MM.1S (cell line): Measurements from ENCODE around the gene DNAJB9.

Source experiments
- DNase-seq: peaks from one replicate; pipeline ENCODE4 v3.0.0-alpha.2; 2015
- H2AFZ ChIP-seq: fragments of 300-600 bp; sonication (generic); 2 replicates; pipeline ENCODE4 v1.6.0; 2016; ENCODE audit warnings: antibody characterized with exemption, low read length
- H3F3A ChIP-seq: fragments of 300-600 bp; sonication (generic); 2 replicates; pipeline ENCODE4 v1.6.1; 2016; ENCODE audit warnings: mild to moderate bottlenecking, antibody characterized with exemption, low read length, moderate library complexity, mixed read lengths; ENCODE audit not compliant: insufficient read depth
- H3K27ac ChIP-seq: fragments of 300-600 bp; sonication (generic); 2 replicates; pipeline ENCODE4 v1.5.1; 2016; ENCODE audit warnings: mild to moderate bottlenecking, low read length
- H3K27me3 ChIP-seq: fragments of 300-600 bp; sonication (generic); replicated peaks from 2 replicates; pipeline ENCODE4 v1.6.0; 2016; ENCODE audit warnings: low read length; ENCODE audit not compliant: insufficient read depth
- H3K36me3 ChIP-seq: fragments of 300-600 bp; sonication (generic); replicated peaks from 2 replicates; pipeline ENCODE4 v1.6.1; 2016; ENCODE audit warnings: mild to moderate bottlenecking, low read length, mixed read lengths; ENCODE audit not compliant: insufficient read depth
- H3K4me1 ChIP-seq: fragments of 300-600 bp; sonication (generic); 2 replicates; pipeline ENCODE4 v1.6.1; 2016; ENCODE audit warnings: low read length, mixed read lengths
- H3K4me2 ChIP-seq: fragments of 300-600 bp; sonication (generic); 2 replicates; pipeline ENCODE4 v1.6.0; 2016; ENCODE audit warnings: low read depth, low read length
- H3K4me3 ChIP-seq: fragments of 300-600 bp; sonication (generic); 2 replicates; pipeline ENCODE4 v1.5.1; 2016; ENCODE audit warnings: low read length, mixed read lengths
- H3K79me2 ChIP-seq: fragments of 300-600 bp; sonication (generic); 2 replicates; pipeline ENCODE4 v1.6.1; 2016; ENCODE audit warnings: mixed run types, low read length, mixed read lengths
- H3K9ac ChIP-seq: fragments of 300-600 bp; sonication (generic); 2 replicates; pipeline ENCODE4 v1.6.1; 2016; ENCODE audit warnings: low read length, mixed read lengths
- H3K9me2 ChIP-seq: fragments of 300-600 bp; sonication (generic); replicated peaks from 2 replicates; pipeline ENCODE4 v1.6.1; 2016; ENCODE audit warnings: mild to moderate bottlenecking, low read length, mixed read lengths; ENCODE audit not compliant: insufficient read depth
- H3K9me3 ChIP-seq: fragments of 300-600 bp; sonication (generic); replicated peaks from 2 replicates; pipeline ENCODE4 v1.6.1; 2016; ENCODE audit warnings: mild to moderate bottlenecking, low read length, mixed read lengths; ENCODE audit not compliant: insufficient read depth
- H4K20me1 ChIP-seq: fragments of 300-600 bp; sonication (generic); 2 replicates; pipeline ENCODE4 v1.6.1; 2016; ENCODE audit warnings: mild to moderate bottlenecking, low read length, moderate library complexity, mixed read lengths; ENCODE audit not compliant: insufficient read depth
- CTCF ChIP-seq: fragments of 300-600 bp; sonication (generic); IDR thresholded peaks from 2 replicates; pipeline ENCODE4 v1.5.1; 2016; ENCODE audit warnings: antibody characterized with exemption, low read length, mixed read lengths
- EZH2 ChIP-seq: fragments of 300-600 bp; sonication (generic); optimal IDR thresholded peaks from 2 replicates; pipeline ENCODE3; 2017; ENCODE audit warnings: low read depth, mild to moderate bottlenecking, antibody characterized with exemption, low read length, mixed read lengths
- EZH2phosphoT487 ChIP-seq: fragments of 300-600 bp; sonication (generic); IDR thresholded peaks from 2 replicates; pipeline ENCODE4 v1.6.1; 2018; ENCODE audit warnings: antibody characterized with exemption, low read length

Gene DNAJB9

GRCh38 chr7:108568801-108569380, 783 bp upstream of the DNAJB9 start:
- no peak for DNase-seq
- no peaks in the 10 kb centered on the region for H3K9me2 ChIP-seq
- peak overlapping the region; percentile 98 for H3K9ac ChIP-seq
- H4K20me1 ChIP-seq = peaks cover 20% of the 10 kb centered on the region; the same call in 1 of the 2 replicates
- TF ChIP-seq EZH2 (no peak), EZH2phosphoT487 (no peak), CTCF (no peak)
- peaks cover 84% of the 10 kb centered on the region for H3K79me2 ChIP-seq
- peaks cover 36% of the 10 kb centered on the region; the same call in 1 of the 2 replicates for H3K36me3 ChIP-seq
- peaks cover 19% of the 10 kb centered on the region for H3F3A ChIP-seq
- peak overlapping the region; percentile 63 for H2AFZ ChIP-seq
- H3K4me2 ChIP-seq = peak overlapping the region; percentile 80
- peaks cover 29% of the 10 kb centered on the region for H3K4me1 ChIP-seq
- peak overlapping the region; percentile 95 for H3K27ac ChIP-seq
- H3K4me3 ChIP-seq = peak overlapping the region; percentile 97
- no peaks in the 10 kb centered on the region for H3K27me3 ChIP-seq
- no peaks in the 10 kb centered on the region for H3K9me3 ChIP-seq

GRCh38 chr7:108570146-108570755, 577 bp downstream of the DNAJB9 start:
- no peaks in the 10 kb centered on the region for H3K9me2 ChIP-seq
- peaks cover 42% of the 10 kb centered on the region; the same call in 1 of the 2 replicates for H3K36me3 ChIP-seq
- H3K27ac ChIP-seq = peak overlapping the region; percentile 95
- peak overlapping the region; percentile 98 for H3K9ac ChIP-seq
- H3K27me3 ChIP-seq = no peaks in the 10 kb centered on the region
- peak overlapping the region; percentile 97 for H3K4me3 ChIP-seq
- no peaks in the 10 kb centered on the region for H3K9me3 ChIP-seq
- peak overlapping the region; percentile 85 for H3K4me2 ChIP-seq
- peak overlapping the region; percentile 39 for H2AFZ ChIP-seq
- TF ChIP-seq EZH2 (no peak), EZH2phosphoT487 (no peak), CTCF (no peak)
- peaks cover 19% of the 10 kb centered on the region for H3F3A ChIP-seq
- peaks cover 21% of the 10 kb centered on the region; the same call in 1 of the 2 replicates for H4K20me1 ChIP-seq
- DNase-seq = peak; percentile 77
- peaks cover 92% of the 10 kb centered on the region for H3K79me2 ChIP-seq
- H3K4me1 ChIP-seq = peaks cover 29% of the 10 kb centered on the region

- H3K4me2 ChIP-seq = peak overlapping the region; percentile 21; the same call in 1 of the 2 replicates
- H3F3A ChIP-seq = peaks cover 19% of the 10 kb centered on the region
- no peaks in the 10 kb centered on the region for H3K9me2 ChIP-seq
- no peak overlapping the region for H3K27ac ChIP-seq
- H3K4me3 ChIP-seq = no peak overlapping the region
- H3K4me1 ChIP-seq = peaks cover 25% of the 10 kb centered on the region
- no peaks in the 10 kb centered on the region for H3K27me3 ChIP-seq
- H3K9me3 ChIP-seq = no peaks in the 10 kb centered on the region
- peaks cover 21% of the 10 kb centered on the region; the same call in 1 of the 2 replicates for H4K20me1 ChIP-seq
- no peak for DNase-seq
- H3K79me2 ChIP-seq = peaks cover 84% of the 10 kb centered on the region
- H3K36me3 ChIP-seq = peaks cover 36% of the 10 kb centered on the region; the same call in 1 of the 2 replicates
- TF ChIP-seq EZH2phosphoT487 (no peak), CTCF (no peak), EZH2 (no peak)
- H3K9ac ChIP-seq = no peak overlapping the region
- H2AFZ ChIP-seq = no peak overlapping the region
Measured at GRCh38 chr7:108572480-108572879, 2.8 kb downstream of the DNAJB9 start.
